Vagina (tissue), 2 donors: Measurements from ENCODE around the gene C1orf185.

Experiments used
- CTCF ChIP-seq, 3 experiments: fragments of 450-650 bp in 2 of 3; fragments of 200-600 bp in 1 of 3; sonication (generic) in 1 of 3; IDR thresholded peaks; one replicate each; pipeline ENCODE4 v1.5.1; 2017 to 2019; ENCODE audit warnings: antibody characterized with exemption in 3 of 3, mild to moderate bottlenecking in 2 of 3, moderate library complexity in 2 of 3
- POLR2A ChIP-seq, 2 donors: fragments of 450-650 bp; IDR thresholded peaks; one replicate each; pipeline ENCODE4 v1.6.1; 2017; ENCODE audit warnings: antibody characterized with exemption in 2 of 2, mild to moderate bottlenecking in 2 of 2, moderate library complexity in 2 of 2

DNA sequence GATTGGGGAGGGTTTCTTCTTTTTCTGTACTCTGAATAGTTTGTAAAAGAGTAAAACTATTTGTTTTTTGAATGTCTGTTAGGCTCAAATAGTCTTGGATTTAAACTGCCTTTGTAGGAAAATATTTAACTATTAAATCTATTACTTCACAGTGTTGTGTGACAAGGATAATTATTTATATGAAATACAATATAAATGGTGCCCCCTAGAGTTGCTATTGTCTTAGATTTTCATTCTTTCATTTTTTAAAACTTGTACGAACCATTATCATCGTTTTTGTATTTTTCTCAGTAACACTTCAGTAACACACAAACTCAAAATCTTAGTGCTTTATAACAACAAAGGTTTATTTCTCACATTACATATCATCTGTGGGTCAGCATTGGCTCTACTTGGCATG is 37.4 kb downstream of the C1orf185 start:
- TF ChIP-seq CTCF (IDR thresholded peaks at IDR 0.05) = no peak
- no peak for TF ChIP-seq POLR2A (IDR thresholded peaks at IDR 0.05)
